ENCODE data around the gene FCRLB.
A peak's percentile ranks its signal among the peaks of the same experiment; 100 is the strongest.
"Not testable (repeated sequence)": the region's sequence is repeated elsewhere in the genome, so short reads cannot be mapped to it uniquely, and the experiment has no call there.

FCRLB gene

GRCh38 chr1:161736335-161736969 lies 15.1 kb downstream of the FCRLB start:
- no peak for DNase-seq (ENCODE audit: low read depth, low spot score)
- H3K4me3 ChIP-seq (ENCODE audit: low read length), result no peak overlapping the region

- no peak overlapping the region for H3K4me3 ChIP-seq (ENCODE audit: low read length)
- DNase-seq (ENCODE audit: low read depth, low spot score), result no peak
Observed at GRCh38 chr1:161737625-161738024, 16.3 kb downstream of the FCRLB start.

GRCh38 chr1:161738627-161739287 lies 17.4 kb downstream of the FCRLB start:
- H3K4me3 ChIP-seq (ENCODE audit: low read length), result no peak overlapping the region
- peak; percentile 67 for DNase-seq (ENCODE audit: low read depth, low spot score)

- H3K4me3 ChIP-seq (ENCODE audit: low read length), result no peak overlapping the region
- DNase-seq (ENCODE audit: low read depth, low spot score), result no peak
Observed at GRCh38 chr1:161739865-161740566, 18.7 kb downstream of the FCRLB start.

- no peak overlapping the region for H3K4me3 ChIP-seq (ENCODE audit: low read length)
- no peak for DNase-seq (ENCODE audit: low read depth, low spot score)
Observed at GRCh38 chr1:161740921-161741320, 19.6 kb downstream of the FCRLB start.

GRCh38 chr1:161743231-161743630 lies 21.9 kb downstream of the FCRLB start:
- no peak overlapping the region for H3K4me3 ChIP-seq (ENCODE audit: low read length)
- no peak for DNase-seq (ENCODE audit: low read depth, low spot score)

- DNase-seq (ENCODE audit: low read depth, low spot score), result no peak
- no peak overlapping the region for H3K4me3 ChIP-seq (ENCODE audit: low read length)
Observed at GRCh38 chr1:161747801-161748200, 26.5 kb downstream of the FCRLB start.

- H3K4me3 ChIP-seq (ENCODE audit: low read length), result peak within 1 kb of the TSS; percentile 92
- peak; percentile 86 for DNase-seq (ENCODE audit: low read depth, low spot score)
Observed at GRCh38 chr1:161749509-161750407, 28.4 kb downstream of the FCRLB start, which contains the start of gene DUSP12. TSS of gene DUSP12 (plus strand) at chr1:161749786. CDS start at chr1:161749802, 16 bp downstream.

GRCh38 chr1:161763522-161764098 lies 42.3 kb downstream of the FCRLB start:
- DNase-seq (ENCODE audit: low read depth, low spot score), result peak; percentile 61
- H3K4me3 ChIP-seq (ENCODE audit: low read length), result 0 out of 2 replicates have a peak overlapping the region, but pooled peaks have one; percentile 2

- peak within 1 kb of the TSS; percentile 98 for H3K4me3 ChIP-seq (ENCODE audit: low read length)
- peak; percentile 89 for DNase-seq (ENCODE audit: low read depth, low spot score)
Observed at GRCh38 chr1:161766102-161766981, 45.0 kb downstream of the FCRLB start, which contains the start of gene ATF6. TSS of gene ATF6 (plus strand) at chr1:161766320. CDS start at chr1:161766361, 41 bp downstream.

GRCh38 chr1:161768461-161768860 lies 47.1 kb downstream of the FCRLB start:
- H3K4me3 ChIP-seq (ENCODE audit: low read length), result no peak overlapping the region
- no peak for DNase-seq (ENCODE audit: low read depth, low spot score)

- no peak for DNase-seq (ENCODE audit: low read depth, low spot score)
- H3K4me3 ChIP-seq (ENCODE audit: low read length), result no peak overlapping the region
Observed at GRCh38 chr1:161768986-161769672, 47.8 kb downstream of the FCRLB start.

- not testable (repeated sequence) for DNase-seq (ENCODE audit: low read depth, low spot score)
- peak overlapping the region; percentile 40; the same call in 1 of the 2 replicates for H3K4me3 ChIP-seq (ENCODE audit: low read length)
Observed at GRCh38 chr1:161769673-161770045, 48.3 kb downstream of the FCRLB start.

GRCh38 chr1:161770250-161770649 lies 48.9 kb downstream of the FCRLB start:
- DNase-seq (ENCODE audit: low read depth, low spot score), result no peak
- H3K4me3 ChIP-seq (ENCODE audit: low read length), result peak overlapping the region; percentile 40

- H3K4me3 ChIP-seq (ENCODE audit: low read length), result peak overlapping the region; percentile 40
- peak; percentile 83 for DNase-seq (ENCODE audit: low read depth, low spot score)
Observed at GRCh38 chr1:161771161-161771560, 49.8 kb downstream of the FCRLB start.

- no peak for DNase-seq (ENCODE audit: low read depth, low spot score)
Observed at GRCh38 chr1:161771973-161772372, 50.6 kb downstream of the FCRLB start.

GRCh38 chr1:161772397-161772796 lies 51.1 kb downstream of the FCRLB start:
- H3K4me3 ChIP-seq (ENCODE audit: low read length), result peak overlapping the region; percentile 28
- no peak for DNase-seq (ENCODE audit: low read depth, low spot score)

More at GRCh38 chr1:161771973-161772372, 50.6 kb downstream of the FCRLB start:
- peak overlapping the region; percentile 40; the same call in 1 of the 2 replicates for H3K4me3 ChIP-seq (ENCODE audit: low read length)
